ENCODE data around the gene SCAF1. TPM values are rescaled to one million over a fixed set of nuclear protein-coding genes. Genes with fewer than 3 reads are reported as not detected.

The SCAF1 gene
- total and polyA plus RNA-seq, 2 of the 13 experiments (the other 11 are each of a cell fraction or from before 2014, with no cell fraction given), result 3.3 to 6.1 TPM

- no peak; the same call in 1 of the 2 replicates for TF ChIP-seq ZNF800 (CRISPR knock-in tag; IDR thresholded peaks at IDR 0.05)
- no peak for TF ChIP-seq U2AF2 (IDR thresholded peaks at IDR 0.05; ENCODE audit: low read depth, low read length)
- TF ChIP-seq ZC3H13 (CRISPR knock-in tag; IDR thresholded peaks at IDR 0.05), result no peak
- no peak for TF ChIP-seq ZNF496 (CRISPR knock-in tag; IDR thresholded peaks at IDR 0.05; ENCODE audit: insufficient replicate concordance)
- no peak for TF ChIP-seq CHCHD3 (CRISPR knock-in tag; IDR thresholded peaks at IDR 0.05)
- no peak for TF ChIP-seq ZFX (CRISPR knock-in tag; IDR thresholded peaks at IDR 0.05; ENCODE audit: low read depth)
- no peak for TF ChIP-seq RERE (CRISPR knock-in tag; IDR thresholded peaks at IDR 0.05; ENCODE audit: low read depth)
- no peak; the same call in 1 of the 2 replicates for TF ChIP-seq GABPA (IDR thresholded peaks at IDR 0.05; ENCODE audit: low read depth, low read length)
- peak; percentile 60 for TF ChIP-seq GABPA (CRISPR knock-in tag; IDR thresholded peaks at IDR 0.05; ENCODE audit: low read depth)
- TF ChIP-seq ZHX1 (CRISPR knock-in tag; IDR thresholded peaks at IDR 0.05; ENCODE audit: low read depth), result no peak
- TF ChIP-seq SNRNP70 (IDR thresholded peaks at IDR 0.05; ENCODE audit: low read depth, low read length), result no peak
- TF ChIP-seq ZNF282 (IDR thresholded peaks at IDR 0.05; ENCODE audit: partially characterized antibody), result no peak
- no peak for TF ChIP-seq MLLT10 (CRISPR knock-in tag; IDR thresholded peaks at IDR 0.05)
- TF ChIP-seq POGK (CRISPR knock-in tag; conservative IDR thresholded peaks at IDR 0.05), result no peak
These were observed 34.8 kb downstream of the SCAF1 start (continued) for GRCh38 chr19:49676784-49677230.

All from HepG2 (cell line).